Neural cell (in vitro differentiated cells): Measurements from ENCODE around the gene ASIP.

Experiments used
- CTCF ChIP-seq: fragments of 450-650 bp; IDR thresholded peaks from 2 replicates; pipeline ENCODE4 v1.5.1; 2014; ENCODE audit warnings: antibody characterized with exemption, mild to moderate bottlenecking, moderate library complexity; ENCODE audit not compliant: poor library complexity, severe bottlenecking
- EZH2 ChIP-seq: fragments of 200-600, 300-800 bp; shearing (Covaris generic), sonication (generic); IDR thresholded peaks from 2 replicates; pipeline ENCODE4 v1.6.1; 2014; ENCODE audit warnings: antibody characterized with exemption, low read length, borderline replicate concordance, mild to moderate bottlenecking; ENCODE audit not compliant: insufficient read depth, poor library complexity, severe bottlenecking
- POLR2AphosphoS5 ChIP-seq: IDR thresholded peaks from 2 replicates; pipeline ENCODE4 v1.6.1; 2012

- no peak for TF ChIP-seq EZH2
- TF ChIP-seq CTCF = no peak
- TF ChIP-seq POLR2AphosphoS5 = no peak
These were observed 8.1 kb downstream of the ASIP start for GRCh38 chr20:34249291-34249690.
